Middle frontal gyrus (tissue), 1 donor: ENCODE measurements around the gene MADCAM1.

Source experiments
- DNase-seq: peaks from one replicate; pipeline ENCODE4 v3.0.0-alpha.2; 2015; ENCODE audit warnings: low spot score; ENCODE audit errors: extremely low spot score

The MADCAM1 gene

GRCh38 chr19:508204-509150, 12.2 kb downstream of the MADCAM1 start:
- DNase-seq, result no peak

DNA sequence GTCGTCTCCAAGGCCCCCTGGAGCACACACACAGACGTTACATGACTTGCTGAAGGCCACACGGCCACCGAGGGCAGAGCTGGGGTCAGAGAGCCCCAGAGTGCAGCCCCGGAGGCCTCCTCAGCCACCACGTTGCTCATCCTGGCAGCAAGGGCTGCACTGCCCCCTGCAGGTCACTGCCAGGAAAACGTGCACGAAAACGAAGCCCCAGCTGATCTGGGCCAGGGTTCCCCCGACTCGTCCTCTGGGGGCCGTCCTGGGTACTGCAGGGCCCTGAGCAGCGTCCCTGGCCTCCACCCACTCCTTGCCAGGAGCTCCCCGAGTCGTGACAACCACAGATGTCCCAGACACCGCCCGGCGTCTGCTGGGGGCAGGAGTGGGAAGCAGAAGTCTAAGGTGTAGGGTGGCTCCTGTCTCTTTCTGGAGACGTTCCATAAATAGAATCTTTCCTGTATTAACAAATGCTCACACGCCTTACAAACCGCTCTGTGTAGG, 14.4 kb downstream of the MADCAM1 start:
- peak; percentile 51 for DNase-seq

- DNase-seq, result peak; percentile 13
These were observed 15.0 kb downstream of the MADCAM1 start for GRCh38 chr19:511101-511851.

- no peak for DNase-seq
These were observed 16.5 kb downstream of the MADCAM1 start for GRCh38 chr19:512547-513365.

DNA sequence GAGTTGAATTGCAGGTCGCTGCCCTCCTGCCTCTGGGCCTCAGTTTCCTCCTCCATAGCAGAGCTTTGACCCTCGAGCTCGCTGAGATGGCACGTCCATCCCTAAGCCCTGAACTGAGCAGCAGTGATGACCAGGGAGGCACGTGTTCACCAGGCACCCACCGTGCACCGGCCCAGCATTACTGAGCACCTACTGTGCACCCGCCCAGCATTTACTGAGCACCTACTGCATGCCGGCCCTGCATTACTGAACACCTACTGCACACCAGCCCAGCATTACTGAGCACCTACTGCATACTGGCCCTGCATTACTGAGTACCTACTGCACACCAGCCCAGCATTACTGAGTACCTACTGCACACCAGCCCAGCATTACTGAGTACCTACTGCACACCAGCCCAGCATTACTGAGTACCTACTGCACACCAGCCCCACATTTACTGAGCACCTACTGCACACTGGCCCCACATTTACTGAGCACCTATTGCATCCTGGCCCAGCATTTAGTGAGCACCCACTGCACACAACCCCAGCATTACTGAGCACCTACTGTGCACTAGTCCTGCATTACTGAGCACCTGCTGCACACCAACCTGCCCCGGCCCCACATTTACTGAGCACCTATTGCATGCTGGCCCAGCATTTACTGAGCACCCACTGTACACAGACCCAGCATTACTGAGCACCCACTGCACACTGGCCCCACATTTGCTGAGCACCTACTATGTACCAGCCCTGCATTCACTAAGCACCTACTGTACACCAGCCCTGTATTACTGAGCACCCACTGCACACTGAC, 17.3 kb downstream of the MADCAM1 start:
- DNase-seq, result no peak

DNA sequence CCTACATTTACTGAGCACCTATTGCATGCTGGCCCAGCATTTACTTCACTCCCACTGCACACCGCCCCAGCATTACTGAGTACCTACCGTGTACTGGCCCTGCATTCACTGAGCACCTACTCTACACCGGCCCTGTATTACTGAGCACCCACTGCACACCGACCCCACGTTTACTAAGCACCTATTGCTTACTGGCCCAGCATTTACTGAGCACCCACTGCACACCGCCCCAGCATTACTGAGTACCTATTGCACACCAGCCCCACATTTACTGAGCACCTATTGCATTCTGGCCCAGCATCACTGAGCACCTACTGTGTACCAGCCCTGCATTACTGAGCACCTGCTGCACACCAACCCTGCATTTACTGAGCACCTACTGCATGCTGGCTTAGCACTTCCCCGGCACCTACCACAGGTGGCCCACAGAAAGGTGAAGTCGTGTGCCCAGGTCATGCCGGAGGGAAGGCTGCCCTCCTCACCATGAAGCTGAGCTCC, 17.9 kb downstream of the MADCAM1 start:
- no peak for DNase-seq

GRCh38 chr19:517721-518597, 21.7 kb downstream of the MADCAM1 start:
- DNase-seq, result no peak

DNA sequence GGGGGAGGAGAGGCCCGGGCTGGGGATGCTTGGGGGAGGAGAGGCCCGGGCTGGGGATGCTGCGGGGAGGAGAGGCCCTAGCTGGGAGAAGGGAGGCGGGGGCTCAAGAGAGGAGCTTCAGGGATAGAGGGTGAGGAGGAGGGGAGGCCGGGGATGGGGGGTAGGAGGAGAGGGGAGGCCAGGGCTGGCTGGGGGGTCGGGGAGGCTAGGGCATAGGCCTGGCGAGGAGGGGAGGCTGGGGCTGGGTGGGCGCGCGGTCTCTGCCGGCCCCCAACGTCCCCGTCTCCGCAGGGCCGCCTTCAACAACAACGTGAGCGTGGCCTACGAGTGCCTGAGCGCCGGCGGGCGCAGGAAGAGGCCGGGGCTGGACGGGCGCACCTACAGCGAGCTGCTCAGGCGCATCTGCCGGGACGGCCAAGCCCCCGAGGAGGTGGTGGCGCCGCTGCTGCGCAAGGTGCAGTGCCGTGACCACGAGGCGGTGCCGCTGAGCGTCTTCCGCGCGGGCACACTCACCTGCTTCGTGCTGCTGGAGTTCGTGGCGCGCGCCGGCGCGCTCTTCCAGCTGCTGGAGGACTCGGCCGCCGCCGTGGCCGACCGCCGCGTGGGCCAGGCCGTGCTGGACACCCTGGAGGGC, 22.4 kb downstream of the MADCAM1 start:
- no peak for DNase-seq

DNA sequence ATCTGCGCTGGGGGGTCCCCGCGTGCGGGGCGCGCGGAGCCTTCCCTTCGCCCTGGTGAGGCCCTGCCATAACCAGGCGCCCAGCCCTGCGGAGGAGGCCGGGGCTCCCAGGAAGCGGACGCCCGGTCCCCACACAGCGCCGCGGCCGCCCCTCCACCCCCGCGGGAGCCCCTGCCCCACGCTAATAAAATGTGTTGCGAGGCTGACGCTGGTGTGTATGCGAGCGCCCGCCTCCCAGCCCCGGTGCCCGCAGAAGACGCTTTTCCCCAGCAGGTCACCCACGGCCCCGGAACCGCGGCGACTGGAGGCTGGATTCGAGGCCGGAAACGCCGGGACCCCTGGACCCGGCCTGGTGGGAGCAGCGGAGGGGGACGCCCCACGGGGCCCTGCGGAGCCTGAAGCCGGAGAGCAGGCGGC, 23.2 kb downstream of the MADCAM1 start:
- DNase-seq, result no peak

DNA sequence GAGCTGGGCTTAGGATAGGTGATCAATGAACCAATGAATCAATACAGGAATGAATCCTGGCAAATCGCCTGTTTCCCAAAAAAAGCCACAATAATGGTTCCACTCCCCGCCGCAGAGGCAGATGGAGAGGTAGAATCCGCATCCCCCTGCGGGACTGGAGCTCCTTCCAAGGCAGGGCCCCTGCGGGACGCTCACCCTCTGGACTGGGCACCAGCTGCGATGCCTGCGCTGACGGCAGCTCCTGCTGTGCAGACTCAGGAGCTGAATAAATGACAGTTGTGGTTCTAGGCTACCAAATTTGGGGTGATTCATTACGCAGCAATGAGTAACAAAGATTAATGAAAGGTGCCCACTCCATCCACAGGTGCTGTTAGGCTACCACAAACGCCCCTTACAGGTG, 26.4 kb downstream of the MADCAM1 start:
- DNase-seq, result no peak

GRCh38 chr19:524062-524674, 27.9 kb downstream of the MADCAM1 start:
- no peak for DNase-seq

GRCh38 chr19:525029-525428, 28.7 kb downstream of the MADCAM1 start:
- DNase-seq, result no peak

- DNase-seq, result no peak
These were observed 29.7 kb downstream of the MADCAM1 start for GRCh38 chr19:525857-526419.

DNA sequence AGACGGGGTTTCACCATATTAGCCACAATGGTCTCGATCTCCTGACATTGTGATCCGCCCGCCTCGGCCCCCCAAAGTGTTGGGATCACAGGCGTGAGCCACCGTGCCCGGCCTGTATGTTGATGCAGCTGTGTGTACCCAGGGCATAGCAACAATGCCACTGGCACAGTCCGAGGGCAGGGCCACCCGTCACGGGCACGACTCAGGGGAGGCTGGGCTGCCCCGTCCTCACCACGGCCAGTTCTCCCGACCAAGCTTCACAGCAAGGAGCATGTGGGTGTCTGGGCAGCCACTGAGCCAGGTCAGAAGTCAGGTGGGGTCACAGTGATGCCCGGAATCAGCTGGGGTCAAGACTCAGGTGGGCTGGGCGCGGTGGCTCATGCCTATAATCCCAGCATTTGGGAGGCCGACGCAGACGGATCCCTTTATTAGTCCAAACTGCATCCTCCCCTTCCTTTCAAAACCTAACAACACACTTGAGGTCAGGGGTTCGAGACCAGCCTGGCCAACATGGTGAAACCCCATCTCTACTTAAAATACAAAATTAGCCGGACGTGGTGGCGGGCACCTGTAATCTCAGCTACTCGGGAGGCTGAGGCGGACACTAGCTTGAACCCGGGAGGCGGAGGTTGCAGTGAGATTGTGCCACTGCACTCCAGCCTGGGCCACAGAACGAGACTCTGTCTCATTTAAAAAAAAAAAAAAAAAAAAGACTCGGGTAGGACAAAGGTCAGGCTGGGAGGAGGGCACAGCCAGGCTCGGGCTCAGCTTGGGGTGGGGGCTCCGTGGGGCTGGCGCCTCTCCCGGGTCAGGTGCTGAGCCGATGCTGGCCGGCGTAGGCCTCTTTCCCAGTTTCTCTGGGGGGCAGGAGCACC, 34.1 kb downstream of the MADCAM1 start:
- no peak for DNase-seq

DNA sequence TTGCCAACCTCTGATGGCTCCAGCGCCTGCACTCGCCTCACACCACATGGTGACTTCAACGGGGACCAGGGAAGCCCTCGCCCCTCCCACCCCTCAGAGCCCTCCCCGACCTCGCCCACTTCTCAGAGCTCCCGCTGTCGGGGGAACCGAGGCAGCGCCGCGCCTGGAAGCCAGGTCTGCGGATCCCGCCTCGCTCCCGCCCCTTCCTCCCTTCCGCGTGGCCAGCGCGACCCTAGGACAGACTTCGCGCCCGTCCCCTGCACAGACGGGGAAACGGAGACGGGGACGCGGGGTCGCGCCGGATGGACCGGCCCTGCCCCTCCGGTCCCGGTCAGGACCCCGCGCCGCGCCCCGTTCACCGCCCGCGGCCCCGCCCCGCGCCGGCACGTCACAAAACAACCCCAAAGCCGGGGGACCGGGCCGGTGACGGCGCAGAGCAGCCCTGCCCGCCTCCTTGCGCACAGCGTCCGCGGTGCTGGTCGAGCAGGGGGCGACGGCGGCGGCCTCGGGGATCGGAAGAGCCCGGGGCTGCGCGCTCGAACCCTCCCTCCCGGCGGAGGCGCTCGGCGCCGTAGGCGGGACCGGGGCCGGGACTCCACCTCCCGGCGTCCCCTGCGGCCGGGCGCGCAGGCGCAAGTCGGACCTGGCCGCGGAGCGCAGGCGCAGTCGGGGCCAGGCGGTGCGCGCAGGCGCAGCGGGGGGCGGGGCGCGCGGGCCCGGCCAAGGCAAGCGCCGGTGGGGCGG, 34.9 kb downstream of the MADCAM1 start:
- DNase-seq, result peak; percentile 14

- no peak for DNase-seq
These were observed 35.7 kb downstream of the MADCAM1 start, which contains the start of gene CDC34 for GRCh38 chr19:531753-532560. Gene CDC34, plus strand, starts transcription at chr19:531760. Its CDS starts 172 bp downstream, at chr19:531932.
